ENCODE measurements around the gene HUWE1. TPM values are rescaled to one million over a fixed set of nuclear protein-coding genes. Genes with fewer than 3 reads are reported as not detected.
"Not testable (repeated sequence)": the region's sequence is repeated elsewhere in the genome, so short reads cannot be mapped to it uniquely, and the experiment has no call there.

The HUWE1 gene
- total and polyA plus RNA-seq, 2 experiments from 2014 or later: 61.2 to 225 TPM

- no peaks in the 10 kb centered on the region for H3K4me1 ChIP-seq (ENCODE audit: insufficient read depth)
- no peaks in the 10 kb centered on the region for H4K20me1 ChIP-seq (replicated peaks; ENCODE audit: insufficient read depth)
- H3K27ac ChIP-seq (ENCODE audit: low read depth): no peak overlapping the region
- ATAC-seq (no peak), DNase-seq (ENCODE audit: low spot score) (no peak)
- no peak overlapping the region for H3K27ac Mint-ChIP-seq
- H3K9me3 Mint-ChIP-seq: peaks cover 13% of the 10 kb centered on the region
- no peaks in the 10 kb centered on the region for H3K36me3 ChIP-seq (ENCODE audit: insufficient read depth)
- H3K4me3 ChIP-seq: no peak overlapping the region
- no peak overlapping the region for H2AFZ ChIP-seq
- TF ChIP-seq, protein P1, sequence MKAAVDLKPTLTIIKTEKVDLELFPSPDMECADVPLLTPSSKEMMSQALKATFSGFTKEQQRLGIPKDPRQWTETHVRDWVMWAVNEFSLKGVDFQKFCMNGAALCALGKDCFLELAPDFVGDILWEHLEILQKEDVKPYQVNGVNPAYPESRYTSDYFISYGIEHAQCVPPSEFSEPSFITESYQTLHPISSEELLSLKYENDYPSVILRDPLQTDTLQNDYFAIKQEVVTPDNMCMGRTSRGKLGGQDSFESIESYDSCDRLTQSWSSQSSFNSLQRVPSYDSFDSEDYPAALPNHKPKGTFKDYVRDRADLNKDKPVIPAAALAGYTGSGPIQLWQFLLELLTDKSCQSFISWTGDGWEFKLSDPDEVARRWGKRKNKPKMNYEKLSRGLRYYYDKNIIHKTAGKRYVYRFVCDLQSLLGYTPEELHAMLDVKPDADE (IDR thresholded peaks at IDR 0.05): no peak
- no peak for TF ChIP-seq ZNF331 (CRISPR knock-in tag; IDR thresholded peaks at IDR 0.05; ENCODE audit: low read depth)
- TF ChIP-seq ZNF114 (CRISPR knock-in tag; IDR thresholded peaks at IDR 0.05): no peak
- TF ChIP-seq CREB1 (CRISPR knock-in tag; IDR thresholded peaks at IDR 0.05; ENCODE audit: low read depth): no peak
- no peak for TF ChIP-seq POLR2AphosphoS5 (IDR thresholded peaks at IDR 0.05; ENCODE audit: low read depth)
- TF ChIP-seq REST (IDR thresholded peaks at IDR 0.05; ENCODE audit: unreplicated experiment): no peak
- TF ChIP-seq ZNF462 (CRISPR knock-in tag; IDR thresholded peaks at IDR 0.05): no peak
- no peak overlapping the region for H3K4me2 ChIP-seq
- H3K9me2 ChIP-seq (ENCODE audit: insufficient read depth): no peaks in the 10 kb centered on the region
- no peak overlapping the region for H3K4me3 Mint-ChIP-seq
- H3K4me1 Mint-ChIP-seq: peaks cover 2% of the 10 kb centered on the region; the same call in 1 of the 3 replicates
- no peaks in the 10 kb centered on the region; the same call in 2 of the 3 replicates for H3K36me3 Mint-ChIP-seq (ENCODE audit: low read depth)
- no peaks in the 10 kb centered on the region for H3K79me2 ChIP-seq (replicated peaks; ENCODE audit: insufficient read depth)
- H3K27me3 Mint-ChIP-seq (ENCODE audit: insufficient read depth, low read depth, poor library complexity): peaks cover 4% of the 10 kb centered on the region
- H3K27me3 ChIP-seq (ENCODE audit: insufficient read depth): no peaks in the 10 kb centered on the region
- no peaks in the 10 kb centered on the region for H3F3A ChIP-seq (replicated peaks; ENCODE audit: low read depth)
Measured at GRCh38 chrX:53511322-53511721, 175.2 kb downstream of the HUWE1 start.

GRCh38 chrX:53504035-53504434 lies 182.5 kb downstream of the HUWE1 start:
- not testable (repeated sequence) for H3K4me2 ChIP-seq; H3K4me1 ChIP-seq (ENCODE audit: insufficient read depth); H2AFZ ChIP-seq; H3K27me3 ChIP-seq (ENCODE audit: insufficient read depth); H3K27me3 Mint-ChIP-seq (ENCODE audit: insufficient read depth, low read depth, poor library complexity); H4K20me1 ChIP-seq (replicated peaks; ENCODE audit: insufficient read depth); H3K4me3 Mint-ChIP-seq; H3K79me2 ChIP-seq (replicated peaks; ENCODE audit: insufficient read depth); ATAC-seq; H3K4me1 Mint-ChIP-seq; H3K4me3 ChIP-seq; DNase-seq (ENCODE audit: low spot score); H3K36me3 ChIP-seq (ENCODE audit: insufficient read depth); H3K36me3 Mint-ChIP-seq (ENCODE audit: low read depth); H3K27ac Mint-ChIP-seq; H3K9me2 ChIP-seq (ENCODE audit: insufficient read depth); H3F3A ChIP-seq (replicated peaks; ENCODE audit: low read depth); H3K27ac ChIP-seq (ENCODE audit: low read depth)
- peaks cover 17% of the 10 kb centered on the region; the same call in 2 of the 3 replicates for H3K9me3 Mint-ChIP-seq

Data from GM23338 (cell line).